ENCODE measurements around the gene TXNL4B.

TXNL4B gene

GRCh38 chr16:72112906-72113615, 19.6 kb upstream of the TXNL4B start:
- Histone ChIP-seq H3K36me3 (ENCODE audit: control insufficient read depth, insufficient read depth, low read length) (peaks cover 26% of the 10 kb centered on the region), H3K4me1 (ENCODE audit: control insufficient read depth, insufficient read depth, low read length) (no peaks in the 10 kb centered on the region), H3K4me3 (ENCODE audit: insufficient read depth, low read depth, low read length) (no peak overlapping the region), H3K9me3 (ENCODE audit: control insufficient read depth, low read length) (no peaks in the 10 kb centered on the region), H3K27ac (ENCODE audit: insufficient read depth, low read depth, low read length, poor library complexity, severe bottlenecking) (no peak overlapping the region), H3K27me3 (ENCODE audit: control insufficient read depth, insufficient read depth, low read length, poor library complexity, severe bottlenecking) (no peaks in the 10 kb centered on the region)
- WGBS, 2 experiments, result 88 to 95% methylated on average over 7 of the region's 7 CpGs

- 95 to 97% methylated on average over 15 of the region's 15 CpGs for WGBS, 2 experiments
- Histone ChIP-seq H3K4me3 (ENCODE audit: insufficient read depth, low read depth, low read length) (no peak overlapping the region), H3K9me3 (ENCODE audit: control insufficient read depth, low read length) (no peaks in the 10 kb centered on the region), H3K27ac (ENCODE audit: insufficient read depth, low read depth, low read length, poor library complexity, severe bottlenecking) (no peak overlapping the region), H3K27me3 (ENCODE audit: control insufficient read depth, insufficient read depth, low read length, poor library complexity, severe bottlenecking) (no peaks in the 10 kb centered on the region), H3K36me3 (ENCODE audit: control insufficient read depth, insufficient read depth, low read length) (peaks cover 32% of the 10 kb centered on the region), H3K4me1 (ENCODE audit: control insufficient read depth, insufficient read depth, low read length) (no peaks in the 10 kb centered on the region)
These were observed 19.0 kb upstream of the TXNL4B start for GRCh38 chr16:72112452-72112792.

GRCh38 chr16:72111657-72112451, 18.4 kb upstream of the TXNL4B start:
- WGBS, 2 experiments, result 92 to 93% methylated on average over 19 of the region's 19 CpGs
- no peaks in the 10 kb centered on the region for H3K4me1 ChIP-seq (ENCODE audit: control insufficient read depth, insufficient read depth, low read length)
- H3K9me3 ChIP-seq (ENCODE audit: control insufficient read depth, low read length), result no peaks in the 10 kb centered on the region
- no peaks in the 10 kb centered on the region for H3K27me3 ChIP-seq (ENCODE audit: control insufficient read depth, insufficient read depth, low read length, poor library complexity, severe bottlenecking)
- H3K36me3 ChIP-seq (ENCODE audit: control insufficient read depth, insufficient read depth, low read length), result peaks cover 38% of the 10 kb centered on the region
- no peak overlapping the region for H3K4me3 ChIP-seq (ENCODE audit: insufficient read depth, low read depth, low read length)
- no peak overlapping the region for H3K27ac ChIP-seq (ENCODE audit: insufficient read depth, low read depth, low read length, poor library complexity, severe bottlenecking)

- Histone ChIP-seq H3K27me3 (ENCODE audit: control insufficient read depth, insufficient read depth, low read length, poor library complexity, severe bottlenecking) (no peaks in the 10 kb centered on the region), H3K4me3 (ENCODE audit: insufficient read depth, low read depth, low read length) (no peak overlapping the region), H3K27ac (ENCODE audit: insufficient read depth, low read depth, low read length, poor library complexity, severe bottlenecking) (no peak overlapping the region), H3K4me1 (ENCODE audit: control insufficient read depth, insufficient read depth, low read length) (no peaks in the 10 kb centered on the region), H3K36me3 (ENCODE audit: control insufficient read depth, insufficient read depth, low read length) (peaks cover 43% of the 10 kb centered on the region), H3K9me3 (ENCODE audit: control insufficient read depth, low read length) (no peaks in the 10 kb centered on the region)
- WGBS, 2 experiments, result 96 to 97% methylated on average over 23 of the region's 23 CpGs
These were observed 17.5 kb upstream of the TXNL4B start for GRCh38 chr16:72110662-72111615.

- WGBS, 2 experiments, result 95% methylated on average over 12 of the region's 12 CpGs
- Histone ChIP-seq H3K4me3 (ENCODE audit: insufficient read depth, low read depth, low read length) (no peak overlapping the region), H3K9me3 (ENCODE audit: control insufficient read depth, low read length) (no peaks in the 10 kb centered on the region), H3K27me3 (ENCODE audit: control insufficient read depth, insufficient read depth, low read length, poor library complexity, severe bottlenecking) (no peaks in the 10 kb centered on the region), H3K27ac (ENCODE audit: insufficient read depth, low read depth, low read length, poor library complexity, severe bottlenecking) (no peak overlapping the region), H3K36me3 (ENCODE audit: control insufficient read depth, insufficient read depth, low read length) (peaks cover 52% of the 10 kb centered on the region), H3K4me1 (ENCODE audit: control insufficient read depth, insufficient read depth, low read length) (no peaks in the 10 kb centered on the region)
These were observed 16.6 kb upstream of the TXNL4B start for GRCh38 chr16:72109966-72110530.

- H3K27me3 ChIP-seq (ENCODE audit: control insufficient read depth, insufficient read depth, low read length, poor library complexity, severe bottlenecking), result no peaks in the 10 kb centered on the region
- no peaks in the 10 kb centered on the region for H3K9me3 ChIP-seq (ENCODE audit: control insufficient read depth, low read length)
- H3K4me1 ChIP-seq (ENCODE audit: control insufficient read depth, insufficient read depth, low read length), result no peaks in the 10 kb centered on the region
- no peak overlapping the region for H3K27ac ChIP-seq (ENCODE audit: insufficient read depth, low read depth, low read length, poor library complexity, severe bottlenecking)
- WGBS, 2 experiments, result 95 to 96% methylated on average over 12 of the region's 12 CpGs
- peaks cover 55% of the 10 kb centered on the region for H3K36me3 ChIP-seq (ENCODE audit: control insufficient read depth, insufficient read depth, low read length)
- H3K4me3 ChIP-seq (ENCODE audit: insufficient read depth, low read depth, low read length), result no peak overlapping the region
These were observed 15.9 kb upstream of the TXNL4B start for GRCh38 chr16:72109300-72109699.

- no peaks in the 10 kb centered on the region for H3K27me3 ChIP-seq (ENCODE audit: control insufficient read depth, insufficient read depth, low read length, poor library complexity, severe bottlenecking)
- H3K4me3 ChIP-seq (ENCODE audit: insufficient read depth, low read depth, low read length), result no peak overlapping the region
- WGBS, 2 experiments, result 91 to 92% methylated on average over 16 of the region's 16 CpGs
- no peak overlapping the region for H3K27ac ChIP-seq (ENCODE audit: insufficient read depth, low read depth, low read length, poor library complexity, severe bottlenecking)
- H3K4me1 ChIP-seq (ENCODE audit: control insufficient read depth, insufficient read depth, low read length), result no peaks in the 10 kb centered on the region
- peaks cover 58% of the 10 kb centered on the region for H3K36me3 ChIP-seq (ENCODE audit: control insufficient read depth, insufficient read depth, low read length)
- H3K9me3 ChIP-seq (ENCODE audit: control insufficient read depth, low read length), result no peaks in the 10 kb centered on the region
These were observed 15.1 kb upstream of the TXNL4B start for GRCh38 chr16:72108353-72109102.

- no peaks in the 10 kb centered on the region for H3K4me1 ChIP-seq (ENCODE audit: control insufficient read depth, insufficient read depth, low read length)
- peaks cover 70% of the 10 kb centered on the region for H3K36me3 ChIP-seq (ENCODE audit: control insufficient read depth, insufficient read depth, low read length)
- H3K9me3 ChIP-seq (ENCODE audit: control insufficient read depth, low read length), result no peaks in the 10 kb centered on the region
- WGBS, 2 experiments, result 95 to 96% methylated on average over 17 of the region's 17 CpGs
- no peak overlapping the region for H3K4me3 ChIP-seq (ENCODE audit: insufficient read depth, low read depth, low read length)
- no peaks in the 10 kb centered on the region for H3K27me3 ChIP-seq (ENCODE audit: control insufficient read depth, insufficient read depth, low read length, poor library complexity, severe bottlenecking)
- H3K27ac ChIP-seq (ENCODE audit: insufficient read depth, low read depth, low read length, poor library complexity, severe bottlenecking), result no peak overlapping the region
These were observed 14.0 kb upstream of the TXNL4B start for GRCh38 chr16:72107371-72107770.

- Histone ChIP-seq H3K9me3 (ENCODE audit: control insufficient read depth, low read length) (no peaks in the 10 kb centered on the region), H3K27me3 (ENCODE audit: control insufficient read depth, insufficient read depth, low read length, poor library complexity, severe bottlenecking) (no peaks in the 10 kb centered on the region), H3K4me3 (ENCODE audit: insufficient read depth, low read depth, low read length) (no peak overlapping the region), H3K27ac (ENCODE audit: insufficient read depth, low read depth, low read length, poor library complexity, severe bottlenecking) (no peak overlapping the region), H3K4me1 (ENCODE audit: control insufficient read depth, insufficient read depth, low read length) (no peaks in the 10 kb centered on the region), H3K36me3 (ENCODE audit: control insufficient read depth, insufficient read depth, low read length) (peaks cover 72% of the 10 kb centered on the region)
- WGBS, 2 experiments, result 94 to 97% methylated on average over 12 of the region's 12 CpGs
These were observed 12.6 kb upstream of the TXNL4B start for GRCh38 chr16:72105978-72106377.

Measured in ectodermal cell (in vitro differentiated cells).